ENCODE measurements around the gene HABP4. TPM values are rescaled to one million over a fixed set of nuclear protein-coding genes. Genes with fewer than 3 reads are reported as not detected.

Gene HABP4
- total RNA-seq, 1 experiment from 2014 or later, result 21.0 TPM

- POLR2A ChIA-PET, result no interaction called here
Observed at GRCh38 chr9:96437454-96437853, 12.5 kb upstream of the HABP4 start.

DNA sequence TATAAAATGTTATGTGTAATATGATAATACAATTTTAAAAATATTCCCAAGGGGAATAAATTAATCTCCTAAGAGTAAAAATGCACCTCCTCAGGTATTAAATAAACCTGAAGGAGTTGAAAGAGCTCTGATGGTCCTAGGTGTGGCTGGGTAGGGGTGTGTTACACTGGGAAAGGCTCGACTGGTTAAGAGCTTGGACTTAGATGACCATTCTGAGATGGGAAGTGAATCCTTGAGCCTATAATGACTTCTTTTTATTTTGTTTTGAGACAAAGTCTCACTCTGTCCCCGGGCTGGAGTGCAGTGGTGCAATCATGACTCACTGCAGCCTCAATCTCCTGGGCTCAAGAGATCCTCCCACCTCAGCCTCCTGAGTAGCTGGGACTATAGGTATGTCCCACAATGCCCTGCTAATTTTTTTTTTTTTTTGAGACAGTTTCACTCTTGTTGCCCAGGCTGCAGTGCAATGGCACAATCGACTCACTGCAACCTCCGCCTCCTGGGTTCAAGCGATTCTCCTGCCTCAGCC, 9.2 kb upstream of the HABP4 start:
- Histone ChIP-seq H3K36me3 (ENCODE audit: control insufficient read depth in 1 of 2, insufficient read depth in 2 of 2, low read length in 2 of 2) (no peaks in the 10 kb centered on the region), H4K20me1 (ENCODE audit: insufficient read depth) (no peaks in the 10 kb centered on the region), H3K9me2 (ENCODE audit: insufficient read depth) (no peaks in the 10 kb centered on the region), H3K27ac (ENCODE audit: low read depth, low read length) (no peak overlapping the region), H3K27me3 (ENCODE audit: insufficient read depth, low read length) (no peaks in the 10 kb centered on the region), H3K9me3 (ENCODE audit: control insufficient read depth in 1 of 2, insufficient read depth in 1 of 2, low read depth in 1 of 2, low read length in 2 of 2) (0 out of 4 replicates have a peak, but pooled peaks cover 0 to 3% of the 10 kb centered on the region in 2 experiments), H3K4me2 (ENCODE audit: low read length) (no peak overlapping the region), H3K4me3 (replicated peaks in 1 of 2; ENCODE audit: low read depth in 1 of 2, low read length in 2 of 2) (no peak overlapping the region), H3K79me2 (ENCODE audit: insufficient read depth, low read length) (no peaks in the 10 kb centered on the region), H3K4me1 (ENCODE audit: control insufficient read depth in 1 of 2, insufficient read depth in 2 of 2, low read length in 2 of 2) (no peaks in the 10 kb centered on the region), H3K9ac (ENCODE audit: low read length) (no peak overlapping the region), H2AFZ (ENCODE audit: low read depth, low read length, poor library complexity, severe bottlenecking) (no peak overlapping the region)
- no peak for ATAC-seq
- no TSS peak for BruUV-seq (replicated peaks)
- DNase-seq (ENCODE audit: low read depth, low spot score), result no peak
- CTCF ChIA-PET, result interaction anchor here (1.5 kb wide), 1 partner anchor 10 kb away, joined by 10 read pairs; the partner anchor contains the start of gene HABP4
- intact Hi-C loops (cut with micrococcal nuclease), result no loop called here
- POLR2A ChIA-PET, result no interaction called here
- RAD21 ChIA-PET (ENCODE audit: low non-redundant PET in 1 of 2, low total read pairs in 2 of 2, uncharacterized antibody in 2 of 2, unreplicated experiment in 2 of 2), result no interaction called here
- no peak for TF ChIP-seq ELF1 (IDR thresholded peaks at IDR 0.05; ENCODE audit: borderline replicate concordance, low read depth)
- TF ChIP-seq, protein P1, sequence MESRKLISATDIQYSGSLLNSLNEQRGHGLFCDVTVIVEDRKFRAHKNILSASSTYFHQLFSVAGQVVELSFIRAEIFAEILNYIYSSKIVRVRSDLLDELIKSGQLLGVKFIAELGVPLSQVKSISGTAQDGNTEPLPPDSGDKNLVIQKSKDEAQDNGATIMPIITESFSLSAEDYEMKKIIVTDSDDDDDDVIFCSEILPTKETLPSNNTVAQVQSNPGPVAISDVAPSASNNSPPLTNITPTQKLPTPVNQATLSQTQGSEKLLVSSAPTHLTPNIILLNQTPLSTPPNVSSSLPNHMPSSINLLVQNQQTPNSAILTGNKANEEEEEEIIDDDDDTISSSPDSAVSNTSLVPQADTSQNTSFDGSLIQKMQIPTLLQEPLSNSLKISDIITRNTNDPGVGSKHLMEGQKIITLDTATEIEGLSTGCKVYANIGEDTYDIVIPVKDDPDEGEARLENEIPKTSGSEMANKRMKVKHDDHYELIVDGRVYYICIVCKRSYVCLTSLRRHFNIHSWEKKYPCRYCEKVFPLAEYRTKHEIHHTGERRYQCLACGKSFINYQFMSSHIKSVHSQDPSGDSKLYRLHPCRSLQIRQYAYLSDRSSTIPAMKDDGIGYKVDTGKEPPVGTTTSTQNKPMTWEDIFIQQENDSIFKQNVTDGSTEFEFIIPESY (IDR thresholded peaks at IDR 0.05; ENCODE audit: extremely low read depth, insufficient replicate concordance, low read length), result no peak
- TF ChIP-seq, protein P2, sequence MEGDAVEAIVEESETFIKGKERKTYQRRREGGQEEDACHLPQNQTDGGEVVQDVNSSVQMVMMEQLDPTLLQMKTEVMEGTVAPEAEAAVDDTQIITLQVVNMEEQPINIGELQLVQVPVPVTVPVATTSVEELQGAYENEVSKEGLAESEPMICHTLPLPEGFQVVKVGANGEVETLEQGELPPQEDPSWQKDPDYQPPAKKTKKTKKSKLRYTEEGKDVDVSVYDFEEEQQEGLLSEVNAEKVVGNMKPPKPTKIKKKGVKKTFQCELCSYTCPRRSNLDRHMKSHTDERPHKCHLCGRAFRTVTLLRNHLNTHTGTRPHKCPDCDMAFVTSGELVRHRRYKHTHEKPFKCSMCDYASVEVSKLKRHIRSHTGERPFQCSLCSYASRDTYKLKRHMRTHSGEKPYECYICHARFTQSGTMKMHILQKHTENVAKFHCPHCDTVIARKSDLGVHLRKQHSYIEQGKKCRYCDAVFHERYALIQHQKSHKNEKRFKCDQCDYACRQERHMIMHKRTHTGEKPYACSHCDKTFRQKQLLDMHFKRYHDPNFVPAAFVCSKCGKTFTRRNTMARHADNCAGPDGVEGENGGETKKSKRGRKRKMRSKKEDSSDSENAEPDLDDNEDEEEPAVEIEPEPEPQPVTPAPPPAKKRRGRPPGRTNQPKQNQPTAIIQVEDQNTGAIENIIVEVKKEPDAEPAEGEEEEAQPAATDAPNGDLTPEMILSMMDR (IDR thresholded peaks at IDR 0.05 in 2 of 3, conservative IDR thresholded peaks at IDR 0.05 in 1 of 3; ENCODE audit: borderline replicate concordance in 1 of 3, insufficient read depth in 1 of 3, low read depth in 2 of 3, low read length in 2 of 3), result no peak

More at GRCh38 chr9:96437454-96437853, 12.5 kb upstream of the HABP4 start:
- no peaks in the 10 kb centered on the region for H3K36me3 ChIP-seq (ENCODE audit: control insufficient read depth in 1 of 2, insufficient read depth in 2 of 2, low read length in 2 of 2)
- no TSS peak for BruUV-seq (replicated peaks)
- no peak overlapping the region for H3K27ac ChIP-seq (ENCODE audit: low read depth, low read length)
- H3K27me3 ChIP-seq (ENCODE audit: insufficient read depth, low read length), result no peaks in the 10 kb centered on the region
- H3K4me2 ChIP-seq (ENCODE audit: low read length), result no peak overlapping the region
- no peak overlapping the region for H2AFZ ChIP-seq (ENCODE audit: low read depth, low read length, poor library complexity, severe bottlenecking)
- ATAC-seq (no peak), DNase-seq (ENCODE audit: low read depth, low spot score) (no peak)
- H3K9me3 ChIP-seq (ENCODE audit: control insufficient read depth in 1 of 2, insufficient read depth in 1 of 2, low read depth in 1 of 2, low read length in 2 of 2), result peaks cover 0 to 7% of the 10 kb centered on the region in 2 experiments; a peak in 1 of 4 replicates
- H3K4me1 ChIP-seq (ENCODE audit: control insufficient read depth in 1 of 2, insufficient read depth in 2 of 2, low read length in 2 of 2), result no peaks in the 10 kb centered on the region
- TF ChIP-seq EZH2 (IDR thresholded peaks at IDR 0.05), result no peak
- TF ChIP-seq SRF (IDR thresholded peaks at IDR 0.05; ENCODE audit: low read depth), result no peak
- no peak for TF ChIP-seq SIN3A (IDR thresholded peaks at IDR 0.05; ENCODE audit: low read depth)
- ChIA-PET CTCF (no interaction called here), RAD21 (ENCODE audit: low non-redundant PET in 1 of 2, low total read pairs in 2 of 2, uncharacterized antibody in 2 of 2, unreplicated experiment in 2 of 2) (no interaction called here)
- H3K9me2 ChIP-seq (ENCODE audit: insufficient read depth), result no peaks in the 10 kb centered on the region
- intact Hi-C loops (cut with micrococcal nuclease), result no loop called here
- no peaks in the 10 kb centered on the region for H3K79me2 ChIP-seq (ENCODE audit: insufficient read depth, low read length)
- no peak overlapping the region for H3K9ac ChIP-seq (ENCODE audit: low read length)
- no peaks in the 10 kb centered on the region for H4K20me1 ChIP-seq (ENCODE audit: insufficient read depth)
- no peak overlapping the region for H3K4me3 ChIP-seq (replicated peaks in 1 of 2; ENCODE audit: low read depth in 1 of 2, low read length in 2 of 2)

Data from HCT116 (cell line).